Ascending aorta (tissue), 2 donors: ENCODE measurements around the gene CAMSAP1. TPM values are rescaled to one million over a fixed set of nuclear protein-coding genes. Genes with fewer than 3 reads are reported as not detected.

Experiments used
- DNase-seq, 2 donors: peaks; one replicate each; pipeline ENCODE4 v3.0.0-alpha.2; 2019; ENCODE audit warnings: low spot score in 2 of 2
- H3K27ac ChIP-seq, 2 donors: fragments of 200-600 bp; sonication (generic); one replicate each; pipeline ENCODE4 v1.5.1; 2016 to 2017; ENCODE audit warnings: mild to moderate bottlenecking in 1 of 2
- H3K27me3 ChIP-seq: fragments of 200-600 bp; sonication (generic); one replicate; pipeline ENCODE4 v1.5.1; 2017
- H3K36me3 ChIP-seq, 2 donors: fragments of 200-600 bp; sonication (generic); one replicate each; pipeline ENCODE4 v1.5.1; 2016
- H3K4me1 ChIP-seq, 2 donors: fragments of 200-600 bp; sonication (generic); one replicate each; pipeline ENCODE4 v1.5.1; 2016 to 2017; ENCODE audit warnings: mild to moderate bottlenecking in 1 of 2
- H3K4me3 ChIP-seq, 2 donors: fragments of 200-600 bp; sonication (generic); one replicate each; pipeline ENCODE4 v1.5.1; 2016 to 2017; ENCODE audit warnings: mild to moderate bottlenecking in 1 of 2
- H3K9me3 ChIP-seq, 2 donors: fragments of 200-600 bp; sonication (generic); one replicate each; pipeline ENCODE4 v1.5.1; 2016
- intact Hi-C: fragments of 100-400 bp; cut with DNase I; formaldehyde crosslinking; loops from one replicate; pipeline ENCODE4 v1.15.1; 2023
- total RNA-seq: library from RNA; depleted of rRNA; stranded (reverse); fragments of >200 nt; gene quantifications from one replicate; pipeline ENCODE4 v1.1.0, GENCODE V29; 2016
- TF ChIP-seq, protein P1 (sequence below), 3 experiments: fragments of 200-600 bp in 2 of 3; fragments of 450-650 bp in 1 of 3; sonication (generic) in 2 of 3; IDR thresholded peaks; one replicate each; pipeline ENCODE4 v1.5.1; 2016 to 2019; ENCODE audit warnings: antibody characterized with exemption in 3 of 3, mild to moderate bottlenecking in 1 of 3, moderate library complexity in 1 of 3

CAMSAP1 gene
- total RNA-seq, 1 donor from 2014 or later = 10.1 TPM

DNA sequence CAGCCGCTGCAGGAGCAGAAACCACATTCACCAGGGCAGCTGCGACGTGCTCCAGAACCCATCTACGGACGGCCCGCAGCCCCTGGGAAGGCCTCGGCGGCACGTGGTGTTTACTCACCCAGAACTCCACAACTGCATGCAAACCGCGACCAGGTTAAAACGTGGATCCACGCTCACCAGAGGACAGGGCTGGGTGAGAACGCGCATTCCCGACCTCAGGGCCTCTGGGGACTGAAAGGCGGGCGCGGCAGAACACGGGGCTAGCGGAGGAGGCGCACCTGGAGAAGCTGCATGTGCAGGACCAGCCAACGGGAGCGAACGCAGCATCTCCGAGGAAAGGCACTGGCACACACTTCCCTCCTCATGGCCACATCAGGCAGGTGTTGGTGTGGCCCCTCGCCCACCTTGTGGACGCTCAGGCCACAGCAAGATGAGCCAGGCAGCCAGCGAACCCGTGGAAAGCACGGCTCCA is 24.0 kb upstream of the CAMSAP1 start:
- Histone ChIP-seq H3K27me3 (no peaks in the 10 kb centered on the region), H3K9me3 (no peaks in the 10 kb centered on the region), H3K4me1 (no peaks in the 10 kb centered on the region), H3K27ac (no peak overlapping the region), H3K4me3 (no peak overlapping the region), H3K36me3 (peaks cover 41 to 51% of the 10 kb centered on the region in 2 donors)
- DNase-seq = no peak
- intact Hi-C loops = no loop called here
- TF ChIP-seq, protein P1, sequence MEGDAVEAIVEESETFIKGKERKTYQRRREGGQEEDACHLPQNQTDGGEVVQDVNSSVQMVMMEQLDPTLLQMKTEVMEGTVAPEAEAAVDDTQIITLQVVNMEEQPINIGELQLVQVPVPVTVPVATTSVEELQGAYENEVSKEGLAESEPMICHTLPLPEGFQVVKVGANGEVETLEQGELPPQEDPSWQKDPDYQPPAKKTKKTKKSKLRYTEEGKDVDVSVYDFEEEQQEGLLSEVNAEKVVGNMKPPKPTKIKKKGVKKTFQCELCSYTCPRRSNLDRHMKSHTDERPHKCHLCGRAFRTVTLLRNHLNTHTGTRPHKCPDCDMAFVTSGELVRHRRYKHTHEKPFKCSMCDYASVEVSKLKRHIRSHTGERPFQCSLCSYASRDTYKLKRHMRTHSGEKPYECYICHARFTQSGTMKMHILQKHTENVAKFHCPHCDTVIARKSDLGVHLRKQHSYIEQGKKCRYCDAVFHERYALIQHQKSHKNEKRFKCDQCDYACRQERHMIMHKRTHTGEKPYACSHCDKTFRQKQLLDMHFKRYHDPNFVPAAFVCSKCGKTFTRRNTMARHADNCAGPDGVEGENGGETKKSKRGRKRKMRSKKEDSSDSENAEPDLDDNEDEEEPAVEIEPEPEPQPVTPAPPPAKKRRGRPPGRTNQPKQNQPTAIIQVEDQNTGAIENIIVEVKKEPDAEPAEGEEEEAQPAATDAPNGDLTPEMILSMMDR (IDR thresholded peaks at IDR 0.05) = no peak

GRCh38 chr9:135930446-135931345 is 23.4 kb upstream of the CAMSAP1 start:
- no peaks in the 10 kb centered on the region for H3K4me1 ChIP-seq
- H3K36me3 ChIP-seq = peaks cover 41 to 46% of the 10 kb centered on the region in 2 donors
- no peaks in the 10 kb centered on the region for H3K27me3 ChIP-seq
- H3K9me3 ChIP-seq = no peaks in the 10 kb centered on the region
- H3K27ac ChIP-seq = no peak overlapping the region
- intact Hi-C loops = no loop called here
- H3K4me3 ChIP-seq = no peak overlapping the region
- TF ChIP-seq, protein P1 (IDR thresholded peaks at IDR 0.05) = no peak
- DNase-seq = no peak

GRCh38 chr9:135929656-135930445 is 22.5 kb upstream of the CAMSAP1 start:
- peaks cover 36 to 45% of the 10 kb centered on the region in 2 donors for H3K36me3 ChIP-seq
- intact Hi-C loops = no loop called here
- no peaks in the 10 kb centered on the region for H3K9me3 ChIP-seq
- H3K4me1 ChIP-seq = no peaks in the 10 kb centered on the region
- H3K27ac ChIP-seq = no peak overlapping the region
- no peaks in the 10 kb centered on the region for H3K27me3 ChIP-seq
- no peak for DNase-seq
- TF ChIP-seq, protein P1 (IDR thresholded peaks at IDR 0.05) = no peak
- no peak overlapping the region for H3K4me3 ChIP-seq

DNA sequence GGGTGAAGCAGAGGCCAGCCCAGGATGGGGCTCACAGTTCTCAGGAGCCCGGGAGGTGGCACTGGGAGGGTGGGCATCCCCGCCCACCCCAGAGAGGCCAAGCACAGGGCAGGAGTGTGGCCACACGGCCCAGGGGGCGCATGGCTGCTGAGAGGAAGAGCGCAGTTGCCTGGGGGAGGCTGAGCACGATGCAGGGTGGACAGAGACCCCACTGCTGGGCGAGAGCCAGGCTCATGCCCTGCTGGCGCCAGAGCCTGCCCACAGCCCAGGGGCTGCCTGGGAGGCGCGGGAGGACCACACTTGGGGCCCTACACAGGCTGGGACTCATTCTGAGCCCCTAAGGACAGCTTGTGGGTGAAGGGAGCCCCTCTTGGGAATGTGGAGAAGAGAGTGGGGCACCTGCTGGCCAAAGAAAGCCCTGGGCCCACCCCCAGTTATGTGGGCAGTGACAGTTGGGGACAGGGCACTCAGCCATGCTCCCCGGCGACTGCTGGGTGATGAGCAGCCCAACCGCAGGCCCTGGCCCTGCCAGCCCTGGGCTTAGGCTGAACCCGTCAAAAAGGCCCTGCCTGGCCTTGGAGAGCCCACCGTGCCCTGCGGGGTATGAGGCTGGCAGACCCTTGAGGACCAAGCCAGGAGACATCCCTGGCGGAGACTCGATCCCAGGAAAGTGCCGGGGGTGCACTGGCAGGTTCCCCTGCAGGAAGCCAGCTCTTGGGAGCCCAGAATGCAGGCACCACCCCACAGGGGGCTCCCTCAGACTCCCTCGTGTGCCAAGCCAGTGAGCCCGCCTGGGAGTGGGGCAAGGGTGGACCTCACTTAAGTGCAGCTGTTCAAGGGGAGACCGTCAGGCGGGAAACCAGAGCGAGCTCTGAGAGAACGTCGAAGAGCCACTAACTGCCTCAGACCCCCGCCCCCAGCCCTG is 21.6 kb upstream of the CAMSAP1 start:
- no peaks in the 10 kb centered on the region for H3K27me3 ChIP-seq
- TF ChIP-seq, protein P1 (IDR thresholded peaks at IDR 0.05) = no peak
- no peaks in the 10 kb centered on the region for H3K9me3 ChIP-seq
- intact Hi-C loops = no loop called here
- H3K4me3 ChIP-seq = no peak overlapping the region
- DNase-seq = no peak
- no peaks in the 10 kb centered on the region for H3K4me1 ChIP-seq
- H3K36me3 ChIP-seq = peaks cover 31 to 36% of the 10 kb centered on the region in 2 donors
- H3K27ac ChIP-seq = no peak overlapping the region
